ENCODE data around the gene DPH2.

Gene DPH2

DNA sequence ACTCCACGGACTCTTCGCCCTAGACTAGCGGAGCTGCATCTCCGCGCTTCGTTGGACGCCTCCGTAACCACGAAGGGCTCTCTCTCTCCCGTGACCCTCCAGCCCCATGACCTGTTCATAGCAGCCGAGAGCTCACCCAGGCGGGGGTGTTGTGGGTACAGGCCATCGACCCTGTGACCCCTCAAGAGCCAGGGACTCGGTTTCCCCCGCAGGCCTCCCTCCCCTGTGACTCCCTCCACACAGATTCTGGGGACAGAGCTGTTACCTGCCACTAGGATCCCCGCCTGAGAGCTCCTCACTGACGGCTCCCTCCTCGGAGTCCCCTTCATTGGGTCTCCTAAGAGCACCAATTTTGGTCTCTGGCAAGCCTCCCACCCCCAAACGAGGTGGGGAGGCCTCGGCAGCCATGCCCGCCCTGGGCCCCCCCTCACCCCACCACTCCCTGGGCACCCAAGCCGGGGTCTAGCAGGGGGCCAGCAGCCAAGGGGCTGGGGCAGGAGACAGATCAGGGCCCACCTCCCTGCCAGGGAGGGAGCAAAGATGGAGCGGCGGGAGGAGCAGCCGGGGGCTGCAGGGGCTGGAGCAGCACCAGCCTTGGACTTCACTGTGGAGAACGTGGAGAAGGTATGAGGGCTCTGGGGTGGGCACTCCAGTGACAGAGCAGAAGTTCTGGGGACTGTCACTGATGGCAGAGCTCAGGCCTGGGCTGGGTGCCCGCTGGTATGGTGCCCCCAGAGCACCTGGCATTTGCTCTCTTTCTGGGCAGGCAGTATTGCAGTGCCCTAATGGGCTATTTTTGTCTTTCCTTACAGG, 22.5 kb upstream of the DPH2 start:
- CTCF ChIA-PET: interaction anchor here (1.0 to 10.1 kb wide), 11 partner anchors 9 to 211 kb away, joined by 3 to 167 read pairs (median 5); partner anchors contain the start of genes ARTN and DPH2
- H3K4me3 ChIP-seq (ENCODE audit: low read depth, low read length): peak overlapping the region; percentile 86
- POLR2A ChIA-PET: interaction anchor here (1.6 kb wide), 1 partner anchor 9 kb away, joined by 4 read pairs; no protein-coding TSS in a partner anchor
- TF ChIP-seq, protein P1, sequence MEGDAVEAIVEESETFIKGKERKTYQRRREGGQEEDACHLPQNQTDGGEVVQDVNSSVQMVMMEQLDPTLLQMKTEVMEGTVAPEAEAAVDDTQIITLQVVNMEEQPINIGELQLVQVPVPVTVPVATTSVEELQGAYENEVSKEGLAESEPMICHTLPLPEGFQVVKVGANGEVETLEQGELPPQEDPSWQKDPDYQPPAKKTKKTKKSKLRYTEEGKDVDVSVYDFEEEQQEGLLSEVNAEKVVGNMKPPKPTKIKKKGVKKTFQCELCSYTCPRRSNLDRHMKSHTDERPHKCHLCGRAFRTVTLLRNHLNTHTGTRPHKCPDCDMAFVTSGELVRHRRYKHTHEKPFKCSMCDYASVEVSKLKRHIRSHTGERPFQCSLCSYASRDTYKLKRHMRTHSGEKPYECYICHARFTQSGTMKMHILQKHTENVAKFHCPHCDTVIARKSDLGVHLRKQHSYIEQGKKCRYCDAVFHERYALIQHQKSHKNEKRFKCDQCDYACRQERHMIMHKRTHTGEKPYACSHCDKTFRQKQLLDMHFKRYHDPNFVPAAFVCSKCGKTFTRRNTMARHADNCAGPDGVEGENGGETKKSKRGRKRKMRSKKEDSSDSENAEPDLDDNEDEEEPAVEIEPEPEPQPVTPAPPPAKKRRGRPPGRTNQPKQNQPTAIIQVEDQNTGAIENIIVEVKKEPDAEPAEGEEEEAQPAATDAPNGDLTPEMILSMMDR (IDR thresholded peaks at IDR 0.05; ENCODE audit: insufficient read depth, low read length, missing control alignments): no peak
- no peak for DNase-seq (ENCODE audit: low read depth, low spot score)

GRCh38 chr1:43947874-43948437, 21.9 kb upstream of the DPH2 start:
- TF ChIP-seq, protein P1 (IDR thresholded peaks at IDR 0.05; ENCODE audit: insufficient read depth, low read length, missing control alignments): no peak
- H3K4me3 ChIP-seq (ENCODE audit: low read depth, low read length): peak overlapping the region; percentile 86
- no peak for DNase-seq (ENCODE audit: low read depth, low spot score)
- CTCF ChIA-PET: interaction anchor here (1.4 to 10.1 kb wide), 7 partner anchors 8 to 183 kb away, joined by 4 to 167 read pairs (median 8); partner anchors contain the start of genes ARTN and DPH2
- POLR2A ChIA-PET: interaction anchor here (1.6 kb wide), 1 partner anchor 8 kb away, joined by 4 read pairs; no protein-coding TSS in a partner anchor

DNA sequence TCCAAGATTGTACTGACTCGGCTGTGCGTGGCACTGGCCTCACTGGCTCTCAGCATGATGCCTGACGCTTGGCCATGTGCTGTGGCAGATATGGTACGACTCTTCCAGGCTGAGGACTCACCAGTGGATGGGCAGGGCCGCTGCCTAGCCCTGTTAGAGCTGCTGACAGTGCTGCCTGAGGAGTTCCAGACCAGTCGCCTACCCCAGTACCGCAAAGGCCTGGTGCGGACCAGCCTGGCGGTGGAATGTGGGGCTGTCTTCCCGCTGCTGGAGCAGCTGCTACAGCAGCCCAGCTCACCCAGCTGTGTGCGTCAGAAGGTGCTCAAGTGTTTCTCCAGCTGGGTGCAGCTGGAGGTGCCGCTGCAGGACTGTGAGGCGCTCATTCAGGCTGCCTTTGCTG, 20.1 kb upstream of the DPH2 start:
- no peak for DNase-seq (ENCODE audit: low read depth, low spot score)
- CTCF ChIA-PET: interaction anchor here (1.0 to 10.1 kb wide), 5 partner anchors 17 to 187 kb away, joined by 3 to 167 read pairs (median 5); partner anchors contain the start of gene ARTN
- POLR2A ChIA-PET: no interaction called here
- TF ChIP-seq, protein P1 (IDR thresholded peaks at IDR 0.05; ENCODE audit: insufficient read depth, low read length, missing control alignments): no peak
- H3K4me3 ChIP-seq (ENCODE audit: low read depth, low read length): no peak overlapping the region

DNA sequence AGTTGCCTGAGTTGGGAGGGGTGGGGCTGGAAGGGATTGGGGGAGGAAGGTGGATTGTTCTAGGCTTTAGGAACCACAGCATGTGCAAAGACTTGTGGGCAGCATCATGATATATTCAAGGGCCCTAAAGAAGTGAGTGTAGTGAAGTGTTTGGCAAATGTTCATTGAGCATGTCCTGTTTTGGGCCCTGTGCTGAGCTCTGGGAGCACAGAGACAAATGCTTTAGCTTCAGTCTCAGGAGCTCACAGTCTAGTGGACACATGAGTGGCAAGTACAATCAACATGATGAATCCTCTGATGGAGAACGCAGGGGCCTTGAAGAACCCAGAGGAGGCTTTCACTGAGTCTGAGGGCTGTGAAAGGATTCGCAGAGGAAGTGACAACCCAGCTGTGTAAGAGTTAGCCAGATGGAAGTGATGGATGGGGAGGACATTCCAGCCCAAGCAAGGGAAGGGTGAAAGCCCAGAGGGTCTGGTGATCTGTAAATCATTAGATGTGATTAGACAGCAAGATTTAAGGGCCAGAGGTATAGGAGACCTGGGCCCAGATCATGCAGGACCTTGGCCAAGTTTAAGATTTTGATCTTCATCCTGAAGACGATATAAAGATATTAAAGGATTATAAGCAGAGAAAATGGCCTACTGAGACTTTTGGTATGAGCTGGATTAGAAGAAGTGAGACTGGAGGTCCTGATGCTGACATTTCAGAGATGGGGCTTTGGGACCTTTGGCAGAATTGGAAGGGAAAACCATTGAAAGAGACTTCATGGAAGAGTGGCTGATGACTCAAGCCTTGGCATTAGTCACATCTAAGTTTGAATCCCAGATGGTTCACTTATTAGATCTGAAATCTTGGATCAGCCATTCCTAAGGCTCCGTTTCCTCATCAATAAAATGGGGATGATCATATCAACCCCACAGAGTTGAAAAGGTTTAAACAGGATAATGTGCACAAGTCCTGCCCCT, 18.5 kb upstream of the DPH2 start:
- no peak for DNase-seq (ENCODE audit: low read depth, low spot score)
- CTCF ChIA-PET: interaction anchor here (1.5 to 10.1 kb wide), 4 partner anchors 10 to 188 kb away, joined by 4 to 167 read pairs (median 6); partner anchors contain the start of gene ARTN
- POLR2A ChIA-PET: interaction anchor here (0.6 kb wide), 1 partner anchor 24 kb away, joined by 4 read pairs; no protein-coding TSS in a partner anchor
- TF ChIP-seq, protein P1 (IDR thresholded peaks at IDR 0.05; ENCODE audit: insufficient read depth, low read length, missing control alignments): no peak
- no peak overlapping the region for H3K4me3 ChIP-seq (ENCODE audit: low read depth, low read length)

DNA sequence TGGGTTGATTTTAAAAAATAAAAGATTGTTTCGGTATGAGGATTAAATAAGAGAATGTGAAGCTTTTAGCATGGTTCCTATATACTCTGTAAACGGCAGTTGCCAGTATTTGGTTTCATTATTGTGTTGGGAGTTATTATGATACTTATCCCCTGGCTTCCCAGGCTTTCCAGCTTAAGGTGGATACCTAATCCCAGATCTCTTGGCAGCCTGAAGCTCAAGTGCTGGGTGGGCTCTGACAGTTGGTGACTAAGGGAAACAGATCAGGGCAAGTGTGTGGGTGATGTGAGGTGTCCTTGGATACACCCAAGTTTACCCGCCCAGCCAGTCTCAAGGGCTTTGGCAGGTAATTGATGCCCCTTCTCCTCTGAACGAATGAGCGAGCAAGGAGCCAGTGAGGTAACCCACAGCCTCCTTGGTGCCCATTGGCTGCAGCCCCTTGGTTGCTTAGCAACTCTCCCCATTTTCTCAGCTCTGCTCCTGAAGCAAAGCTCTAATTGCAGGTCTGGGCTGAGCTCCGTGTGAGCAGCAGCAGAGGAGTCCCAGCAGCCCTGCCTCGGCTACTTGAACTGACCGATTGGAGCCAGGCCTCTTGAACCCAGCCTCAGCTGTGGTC, 17.0 kb upstream of the DPH2 start:
- POLR2A ChIA-PET: no interaction called here
- no peak for DNase-seq (ENCODE audit: low read depth, low spot score)
- H3K4me3 ChIP-seq (ENCODE audit: low read depth, low read length): no peak overlapping the region
- TF ChIP-seq, protein P1 (IDR thresholded peaks at IDR 0.05; ENCODE audit: insufficient read depth, low read length, missing control alignments): no peak
- CTCF ChIA-PET: interaction anchor here (1.3 to 2.1 kb wide), 2 partner anchors 95 to 189 kb away, joined by 4 to 6 read pairs; no protein-coding TSS in a partner anchor

All from AG04449 (cell line).